HFF-Myc (cell line): ENCODE results near the gene ARL5C.
A peak's percentile ranks its signal among the peaks of the same experiment; 100 is the strongest.

ENCODE experiments used
- DNase-seq: peaks from one replicate; pipeline ENCODE4 v3.0.0-alpha.2; 2011; ENCODE audit warnings: low read depth; ENCODE audit errors: extremely low read depth
- H3K4me3 ChIP-seq: replicated peaks from 2 replicates; pipeline ENCODE4 v1.5.1; 2011; ENCODE audit warnings: low read depth, mild to moderate bottlenecking, control low read depth, low read length
- CTCF ChIP-seq: IDR thresholded peaks from 2 replicates; pipeline ENCODE4 v1.5.1; 2012; ENCODE audit warnings: mild to moderate bottlenecking, low read depth, low read length, control low read depth; ENCODE audit errors: missing control alignments

The ARL5C gene

GRCh38 chr17:39144416-39144840, 21.5 kb downstream of the ARL5C start:
- DNase-seq = peak; percentile 70
- H3K4me3 ChIP-seq = no peak overlapping the region
- TF ChIP-seq CTCF = no peak

- no peak overlapping the region for H3K4me3 ChIP-seq
- DNase-seq = no peak
- TF ChIP-seq CTCF = no peak
Measured at GRCh38 chr17:39143552-39144093, 22.3 kb downstream of the ARL5C start.

GRCh38 chr17:39141915-39142664, 23.9 kb downstream of the ARL5C start:
- TF ChIP-seq CTCF = no peak
- no peak overlapping the region for H3K4me3 ChIP-seq
- DNase-seq = no peak

- no peak for TF ChIP-seq CTCF
- no peak for DNase-seq
- H3K4me3 ChIP-seq = no peak overlapping the region
Measured at GRCh38 chr17:39141294-39141693, 24.7 kb downstream of the ARL5C start.

- TF ChIP-seq CTCF = no peak
- no peak overlapping the region for H3K4me3 ChIP-seq
- DNase-seq = no peak
Measured at GRCh38 chr17:39139561-39139960, 26.4 kb downstream of the ARL5C start.

- peak; percentile 88 for DNase-seq
- H3K4me3 ChIP-seq = no peak overlapping the region
- TF ChIP-seq CTCF = no peak
Measured at GRCh38 chr17:39139161-39139511, 26.8 kb downstream of the ARL5C start.
